AG09319 (cell line): Measurements from ENCODE around the gene MRPL38.
A peak's percentile ranks its signal among the peaks of the same experiment; 100 is the strongest.

ENCODE experiments used
- DNase-seq: peaks from one replicate; pipeline ENCODE4 v3.0.0-alpha.2; 2010; ENCODE audit warnings: low read depth; ENCODE audit errors: extremely low read depth
- TF ChIP-seq, protein P1 (sequence below): IDR thresholded peaks from 2 replicates; pipeline ENCODE4 v1.5.1; 2011; ENCODE audit warnings: low read depth, mild to moderate bottlenecking, inconsistent platforms, low read length, moderate library complexity

Gene MRPL38

DNA sequence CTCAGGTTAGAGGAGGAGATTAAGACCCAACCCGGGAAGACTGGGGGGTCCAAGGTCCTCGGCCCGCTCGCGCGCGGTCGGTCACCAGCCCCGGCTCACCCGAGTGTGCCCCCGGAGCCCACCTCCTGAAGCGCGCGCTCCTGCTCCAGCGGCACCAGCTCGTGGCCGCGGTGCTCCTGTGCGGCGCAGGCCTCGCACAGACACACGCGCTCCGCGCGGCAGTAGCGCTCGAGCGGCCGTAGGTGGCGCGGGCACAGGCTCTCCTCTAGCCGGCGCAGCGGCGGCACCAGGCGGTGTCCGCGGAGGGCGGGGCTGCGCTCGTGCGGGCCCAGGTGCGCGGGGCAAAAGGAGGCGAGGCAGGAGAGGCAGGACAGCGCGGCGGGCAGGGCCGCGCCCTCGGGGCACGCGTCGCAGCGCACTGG lies 26.9 kb downstream of the MRPL38 start:
- DNase-seq: no peak
- TF ChIP-seq, protein P1, sequence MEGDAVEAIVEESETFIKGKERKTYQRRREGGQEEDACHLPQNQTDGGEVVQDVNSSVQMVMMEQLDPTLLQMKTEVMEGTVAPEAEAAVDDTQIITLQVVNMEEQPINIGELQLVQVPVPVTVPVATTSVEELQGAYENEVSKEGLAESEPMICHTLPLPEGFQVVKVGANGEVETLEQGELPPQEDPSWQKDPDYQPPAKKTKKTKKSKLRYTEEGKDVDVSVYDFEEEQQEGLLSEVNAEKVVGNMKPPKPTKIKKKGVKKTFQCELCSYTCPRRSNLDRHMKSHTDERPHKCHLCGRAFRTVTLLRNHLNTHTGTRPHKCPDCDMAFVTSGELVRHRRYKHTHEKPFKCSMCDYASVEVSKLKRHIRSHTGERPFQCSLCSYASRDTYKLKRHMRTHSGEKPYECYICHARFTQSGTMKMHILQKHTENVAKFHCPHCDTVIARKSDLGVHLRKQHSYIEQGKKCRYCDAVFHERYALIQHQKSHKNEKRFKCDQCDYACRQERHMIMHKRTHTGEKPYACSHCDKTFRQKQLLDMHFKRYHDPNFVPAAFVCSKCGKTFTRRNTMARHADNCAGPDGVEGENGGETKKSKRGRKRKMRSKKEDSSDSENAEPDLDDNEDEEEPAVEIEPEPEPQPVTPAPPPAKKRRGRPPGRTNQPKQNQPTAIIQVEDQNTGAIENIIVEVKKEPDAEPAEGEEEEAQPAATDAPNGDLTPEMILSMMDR: peak; percentile 17

DNA sequence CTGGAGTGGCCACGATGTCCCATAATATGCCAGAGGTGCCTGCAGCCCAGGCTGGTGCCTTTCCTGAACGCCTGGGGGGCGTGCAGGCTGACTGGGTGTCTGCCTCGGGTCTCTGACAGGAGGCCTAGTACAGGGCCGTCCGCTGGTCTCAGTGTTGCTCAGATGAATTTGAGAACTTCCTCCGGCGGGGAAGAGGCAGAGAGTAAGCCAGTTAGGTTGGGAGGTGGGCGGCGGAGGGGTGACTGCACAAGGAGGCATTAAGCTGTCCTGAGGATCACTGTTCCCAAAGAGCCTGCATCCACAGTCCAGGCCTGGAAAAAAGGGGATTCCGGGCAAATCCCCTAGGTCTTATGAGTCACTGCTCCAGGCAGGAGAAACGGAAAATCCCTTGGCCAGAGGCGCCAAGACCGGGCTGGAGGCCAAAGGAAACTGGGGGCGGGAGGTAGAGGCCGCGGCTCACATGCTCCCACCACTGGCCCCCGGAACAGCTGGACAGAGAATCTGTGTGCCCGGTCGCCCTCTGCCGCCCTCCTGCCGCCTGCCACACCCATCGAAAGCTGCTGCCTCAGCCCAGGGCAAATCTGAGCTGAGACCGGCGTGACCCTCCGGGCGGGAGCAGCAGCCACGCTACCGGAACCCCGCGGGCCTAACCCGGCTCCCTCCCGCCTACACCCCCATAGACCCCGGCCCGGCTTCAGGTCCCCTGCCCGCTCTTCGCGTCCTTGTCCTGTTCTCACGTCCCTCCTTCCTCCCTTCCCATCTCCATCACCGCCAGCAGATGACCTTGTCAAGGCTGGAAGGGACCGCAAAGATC lies 27.5 kb downstream of the MRPL38 start:
- TF ChIP-seq, protein P1: peak; percentile 39
- peak; percentile 90 for DNase-seq

DNA sequence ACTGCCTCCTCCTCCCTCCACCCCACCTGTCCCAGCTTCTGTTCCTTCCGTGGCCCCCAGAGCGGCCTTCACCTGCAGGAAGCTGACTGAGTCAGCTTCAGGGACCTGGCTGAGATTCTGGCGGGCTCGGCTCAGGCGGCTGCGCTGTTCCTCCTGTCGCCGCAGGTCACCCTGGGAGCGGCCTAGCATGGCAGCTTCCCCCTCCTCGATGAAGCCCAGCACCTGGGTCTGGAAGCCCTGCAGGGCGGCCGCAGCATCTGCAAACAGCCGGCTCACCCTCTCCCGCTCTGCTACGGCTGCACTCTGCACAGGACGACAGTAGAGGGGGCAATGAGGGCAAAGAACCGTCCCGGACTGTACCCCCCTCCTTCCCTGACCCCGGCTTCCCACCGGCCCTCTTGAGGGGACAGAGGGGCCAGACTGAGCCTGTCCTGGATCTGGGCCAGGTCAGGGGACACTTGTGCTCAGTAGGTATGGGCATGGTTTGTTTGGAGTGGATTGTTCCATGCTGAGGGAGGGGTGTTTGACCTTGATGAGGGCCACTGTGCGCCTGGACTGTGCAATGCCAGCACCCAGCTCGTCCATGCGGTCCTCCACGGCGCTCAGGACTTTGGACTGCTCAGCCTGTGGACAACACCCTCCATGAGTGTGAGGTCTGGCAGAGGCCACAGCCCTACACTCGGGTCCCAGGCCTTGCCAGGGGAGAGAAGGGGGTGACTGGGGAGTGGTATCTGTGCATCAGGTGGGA lies 28.3 kb downstream of the MRPL38 start:
- TF ChIP-seq, protein P1: 0 out of 2 replicates have a peak, but pooled peaks have one; percentile 2
- no peak for DNase-seq

DNA sequence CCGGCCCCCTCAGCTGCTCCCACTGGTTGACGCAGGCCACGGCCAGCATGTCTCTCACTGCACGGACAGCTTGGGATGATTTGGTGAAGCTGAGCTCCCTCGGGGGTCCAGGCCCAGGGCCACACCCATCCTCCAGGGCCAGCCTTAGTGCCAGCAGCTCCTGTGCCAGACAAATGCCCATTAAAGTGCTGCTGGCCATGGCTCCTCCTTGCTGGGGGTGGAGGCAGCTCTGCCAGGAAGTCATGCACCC lies 28.8 kb downstream of the MRPL38 start:
- DNase-seq: no peak
- TF ChIP-seq, protein P1: no peak

DNA sequence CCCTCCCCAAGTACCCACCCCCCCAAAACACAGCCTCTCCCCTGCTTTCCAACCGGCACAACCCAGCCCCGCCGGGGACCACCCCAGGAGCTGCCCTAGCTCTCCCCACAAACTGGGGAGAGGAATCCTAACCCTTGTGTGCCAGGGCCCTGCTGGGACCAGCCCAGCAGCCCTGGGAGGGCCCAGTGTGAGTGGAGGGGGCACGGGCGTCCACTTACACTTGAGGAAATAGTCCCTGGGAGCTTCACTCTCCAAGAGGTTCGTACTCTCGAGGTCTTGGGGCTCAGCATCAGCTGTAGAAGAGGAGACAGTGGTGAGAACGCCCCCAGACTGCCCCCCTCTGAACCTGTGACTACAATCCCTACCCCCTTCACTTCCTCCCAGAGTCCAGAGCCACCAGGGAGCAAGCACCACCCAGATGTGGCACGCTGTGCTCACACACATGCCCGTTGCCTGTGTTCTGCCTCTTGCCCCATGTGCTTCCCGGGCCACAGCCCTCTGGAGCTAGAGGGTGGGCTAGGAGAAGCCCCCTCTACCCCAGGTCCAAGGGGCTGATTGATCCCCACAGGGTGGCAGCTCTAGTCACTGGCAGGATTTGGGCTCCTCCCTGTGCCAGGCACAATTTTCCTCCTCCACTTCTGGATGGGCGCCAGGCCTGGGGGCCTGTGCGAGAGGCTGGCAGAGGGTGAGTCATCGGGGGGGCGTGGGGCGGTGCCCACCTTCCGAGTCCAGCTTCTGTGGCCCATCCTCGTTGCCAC lies 29.3 kb downstream of the MRPL38 start:
- TF ChIP-seq, protein P1: no peak
- DNase-seq: no peak

DNA sequence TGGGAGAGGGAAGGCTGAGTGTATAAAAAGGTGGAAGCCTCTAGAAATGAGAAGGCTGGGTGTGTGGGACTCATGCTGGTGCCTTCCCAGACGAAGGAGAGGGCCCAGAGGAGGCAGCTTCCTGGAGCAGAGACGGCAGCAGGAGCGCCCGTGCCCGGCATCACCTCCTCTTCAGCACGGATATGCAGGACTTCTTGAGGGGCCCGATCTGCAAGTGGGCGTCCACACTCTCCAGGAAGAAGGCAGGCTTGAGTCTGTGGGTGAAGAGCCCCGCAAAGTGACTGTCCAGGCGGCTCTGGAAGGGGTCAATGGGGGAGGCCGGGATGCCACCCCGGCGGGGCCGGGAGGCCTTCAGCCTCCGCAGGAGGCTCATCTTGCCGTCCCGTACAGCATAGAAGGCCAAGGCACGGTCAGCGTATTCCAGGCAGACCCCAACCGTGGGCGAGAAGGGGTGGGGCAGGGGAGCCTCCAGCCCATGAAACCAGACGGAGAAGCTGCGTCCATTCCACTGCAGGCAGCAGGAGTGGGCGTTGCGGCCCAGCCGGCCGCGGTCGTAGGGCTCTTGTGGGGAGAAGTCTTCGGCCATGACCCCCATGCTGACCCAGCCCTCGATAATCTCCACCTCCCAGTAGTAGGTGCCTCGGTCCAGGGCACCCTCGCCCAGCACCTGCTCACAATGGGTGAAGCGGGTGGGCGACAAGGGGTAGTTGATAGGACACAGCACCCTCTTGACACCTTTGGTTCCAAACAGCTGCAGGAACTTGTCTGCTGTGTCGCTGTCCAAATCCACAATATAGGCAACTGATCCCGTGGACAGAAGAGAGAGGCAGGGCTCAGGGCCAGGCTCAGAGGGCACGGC lies 30.1 kb downstream of the MRPL38 start:
- TF ChIP-seq, protein P1: no peak
- DNase-seq: no peak
